Large intestine (tissue), 3 donors: Measurements from ENCODE around the gene KCNA2. TPM values are rescaled to one million over a fixed set of nuclear protein-coding genes. Genes with fewer than 3 reads are reported as not detected.

ENCODE experiments used
- DNase-seq, 2 donors: peaks; one replicate each; pipeline versions ENCODE4 v3.0.0 to v3.0.0-alpha.2; 2013
- H3K27ac ChIP-seq: one replicate; pipeline ENCODE4 v1.5.1; 2013; ENCODE audit warnings: low read length
- H3K27me3 ChIP-seq: 2 replicates; pipeline ENCODE4 v1.6.1; 2013; ENCODE audit warnings: low read length; ENCODE audit not compliant: control insufficient read depth, insufficient read depth
- H3K36me3 ChIP-seq: 2 replicates; pipeline ENCODE4 v1.6.1; 2013; ENCODE audit warnings: low read length; ENCODE audit not compliant: control insufficient read depth, insufficient read depth
- H3K4me1 ChIP-seq: one replicate; pipeline ENCODE4 v1.6.1; 2013; ENCODE audit warnings: low read length; ENCODE audit not compliant: control insufficient read depth, insufficient read depth
- H3K4me3 ChIP-seq: one replicate; pipeline ENCODE4 v1.5.1; 2013; ENCODE audit warnings: low read length
- H3K9me3 ChIP-seq: one replicate; pipeline ENCODE4 v1.6.1; 2013; ENCODE audit warnings: mild to moderate bottlenecking, low read depth, low read length, moderate library complexity; ENCODE audit not compliant: control insufficient read depth
- WGBS: methylation state at CpG from one replicate; pipeline ENCODE4 v1.1.5; 2013; ENCODE audit warnings: low lambda C conversion rate; ENCODE audit not compliant: insufficient coverage; 5-methylcytosine and 5-hydroxymethylcytosine counted together
- polyA plus RNA-seq: library from polyadenylated mRNA; unstranded; fragments of 120-200 nt; gene quantifications from one replicate; pipeline ENCODE4 v1.2.1, GENCODE V29; 2013

KCNA2 gene
- polyA plus RNA-seq, 1 donor, result 1.2 TPM

- WGBS, result no CpG with 5 or more reads among the region's 4 CpGs
These were observed 18.3 kb downstream of the KCNA2 start for GRCh38 chr1:110587906-110588305.

GRCh38 chr1:110585481-110585880 lies 20.7 kb downstream of the KCNA2 start:
- WGBS, result 60% methylated on average over 1 of the region's 1 CpG
- DNase-seq, result no peak

More at GRCh38 chr1:110587906-110588305, 18.3 kb downstream of the KCNA2 start:
- peaks cover 9% of the 10 kb centered on the region for H3K27me3 ChIP-seq
- no peak overlapping the region for H3K4me3 ChIP-seq
- no peak overlapping the region for H3K27ac ChIP-seq
- H3K4me1 ChIP-seq, result no peaks in the 10 kb centered on the region
- no peaks in the 10 kb centered on the region for H3K36me3 ChIP-seq
- no peak for DNase-seq
- H3K9me3 ChIP-seq, result no peaks in the 10 kb centered on the region

GRCh38 chr1:110584045-110584444 lies 22.1 kb downstream of the KCNA2 start:
- no peak overlapping the region for H3K27ac ChIP-seq
- H3K9me3 ChIP-seq, result no peaks in the 10 kb centered on the region
- WGBS, result no CpG with 5 or more reads among the region's 8 CpGs
- DNase-seq, result no peak
- H3K4me1 ChIP-seq, result no peaks in the 10 kb centered on the region
- no peak overlapping the region for H3K4me3 ChIP-seq
- peaks cover 9% of the 10 kb centered on the region for H3K27me3 ChIP-seq
- no peaks in the 10 kb centered on the region for H3K36me3 ChIP-seq

More at GRCh38 chr1:110585481-110585880, 20.7 kb downstream of the KCNA2 start:
- Histone ChIP-seq H3K4me3 (no peak overlapping the region), H3K36me3 (no peaks in the 10 kb centered on the region), H3K9me3 (no peaks in the 10 kb centered on the region), H3K27me3 (peaks cover 9% of the 10 kb centered on the region), H3K4me1 (no peaks in the 10 kb centered on the region), H3K27ac (no peak overlapping the region)

GRCh38 chr1:110583505-110583904 lies 22.7 kb downstream of the KCNA2 start:
- H3K9me3 ChIP-seq, result no peaks in the 10 kb centered on the region
- H3K4me1 ChIP-seq, result no peaks in the 10 kb centered on the region
- H3K4me3 ChIP-seq, result no peak overlapping the region
- H3K27me3 ChIP-seq, result peaks cover 9% of the 10 kb centered on the region
- H3K36me3 ChIP-seq, result no peaks in the 10 kb centered on the region
- DNase-seq, result no peak
- H3K27ac ChIP-seq, result no peak overlapping the region
- no CpG with 5 or more reads among the region's 5 CpGs for WGBS

GRCh38 chr1:110582378-110582777 lies 23.8 kb downstream of the KCNA2 start:
- Histone ChIP-seq H3K27ac (no peak overlapping the region), H3K36me3 (no peaks in the 10 kb centered on the region), H3K27me3 (peaks cover 2% of the 10 kb centered on the region), H3K4me1 (no peaks in the 10 kb centered on the region), H3K9me3 (no peaks in the 10 kb centered on the region), H3K4me3 (no peak overlapping the region)
- no peak for DNase-seq
- WGBS, result no CpG with 5 or more reads among the region's 4 CpGs

- peaks cover 2% of the 10 kb centered on the region for H3K27me3 ChIP-seq
- H3K9me3 ChIP-seq, result no peaks in the 10 kb centered on the region
- DNase-seq, result no peak
- H3K27ac ChIP-seq, result no peak overlapping the region
- no peaks in the 10 kb centered on the region for H3K36me3 ChIP-seq
- WGBS, result no CpG with 5 or more reads among the region's 5 CpGs
- H3K4me3 ChIP-seq, result no peak overlapping the region
- no peaks in the 10 kb centered on the region for H3K4me1 ChIP-seq
These were observed 24.4 kb downstream of the KCNA2 start for GRCh38 chr1:110581682-110582145.

- WGBS, result no CpG with 5 or more reads among the region's 1 CpG
- Histone ChIP-seq H3K4me1 (no peaks in the 10 kb centered on the region), H3K9me3 (no peaks in the 10 kb centered on the region), H3K36me3 (no peaks in the 10 kb centered on the region), H3K27me3 (peaks cover 2% of the 10 kb centered on the region), H3K27ac (no peak overlapping the region), H3K4me3 (no peak overlapping the region)
- no peak for DNase-seq
These were observed 25.9 kb downstream of the KCNA2 start for GRCh38 chr1:110580244-110580643.

- WGBS, result 100% methylated on average over 1 of the region's 3 CpGs
- no peak overlapping the region for H3K27ac ChIP-seq
- no peak for DNase-seq
- H3K27me3 ChIP-seq, result peaks cover 2% of the 10 kb centered on the region
- H3K36me3 ChIP-seq, result no peaks in the 10 kb centered on the region
- H3K4me1 ChIP-seq, result no peaks in the 10 kb centered on the region
- H3K4me3 ChIP-seq, result no peak overlapping the region
- no peaks in the 10 kb centered on the region for H3K9me3 ChIP-seq
These were observed 26.7 kb downstream of the KCNA2 start for GRCh38 chr1:110579460-110579859.

GRCh38 chr1:110576441-110576840 lies 29.7 kb downstream of the KCNA2 start:
- Histone ChIP-seq H3K4me3 (no peak overlapping the region), H3K9me3 (no peaks in the 10 kb centered on the region), H3K27me3 (peaks cover 5% of the 10 kb centered on the region), H3K36me3 (no peaks in the 10 kb centered on the region), H3K4me1 (no peaks in the 10 kb centered on the region), H3K27ac (no peak overlapping the region)
- DNase-seq, result no peak

- H3K4me3 ChIP-seq, result no peak overlapping the region
- H3K4me1 ChIP-seq, result no peaks in the 10 kb centered on the region
- DNase-seq, result no peak
- WGBS, result no CpG with 5 or more reads among the region's 1 CpG
- H3K27me3 ChIP-seq, result peaks cover 13% of the 10 kb centered on the region
- no peaks in the 10 kb centered on the region for H3K9me3 ChIP-seq
- no peaks in the 10 kb centered on the region for H3K36me3 ChIP-seq
- H3K27ac ChIP-seq, result no peak overlapping the region
These were observed 32.8 kb downstream of the KCNA2 start for GRCh38 chr1:110573314-110573713.

GRCh38 chr1:110572751-110573150 lies 33.4 kb downstream of the KCNA2 start:
- Histone ChIP-seq H3K9me3 (no peaks in the 10 kb centered on the region), H3K36me3 (no peaks in the 10 kb centered on the region), H3K4me1 (no peaks in the 10 kb centered on the region), H3K4me3 (no peak overlapping the region), H3K27me3 (peaks cover 16% of the 10 kb centered on the region), H3K27ac (no peak overlapping the region)
- WGBS, result no CpG with 5 or more reads among the region's 3 CpGs
- DNase-seq, result no peak
